Fibroblast of gingiva (primary cell): Measurements from ENCODE around the gene RGL1.
"Not testable (repeated sequence)": the region's sequence is repeated elsewhere in the genome, so short reads cannot be mapped to it uniquely, and the experiment has no call there.

Experiments
- DNase-seq: peaks from one replicate; pipeline ENCODE4 v3.0.0-alpha.2; 2011; ENCODE audit warnings: low read depth

Gene RGL1

GRCh38 chr1:183804916-183805841, at the start of gene RGL1:
TSS of gene RGL1 (plus strand) at chr1:183805120. CDS start at chr1:183805298, 178 bp downstream.
- peak; percentile 78 for DNase-seq

GRCh38 chr1:183756326-183756725, 48.6 kb upstream of the RGL1 start:
- no peak for DNase-seq

- DNase-seq = peak; percentile 58
Measured at GRCh38 chr1:183757061-183757460, 47.9 kb upstream of the RGL1 start.

GRCh38 chr1:183758913-183759312, 46.0 kb upstream of the RGL1 start:
- DNase-seq = no peak

- DNase-seq = no peak
Measured at GRCh38 chr1:183760661-183761060, 44.3 kb upstream of the RGL1 start.

GRCh38 chr1:183761871-183762270, 43.0 kb upstream of the RGL1 start:
- no peak for DNase-seq

GRCh38 chr1:183762856-183763255, 42.1 kb upstream of the RGL1 start:
- DNase-seq = not testable (repeated sequence)

GRCh38 chr1:183764981-183765380, 39.9 kb upstream of the RGL1 start:
- DNase-seq = no peak

GRCh38 chr1:183769956-183770815, 34.7 kb upstream of the RGL1 start:
- no peak for DNase-seq

- DNase-seq = no peak
Measured at GRCh38 chr1:183770816-183771128, 34.1 kb upstream of the RGL1 start.

- DNase-seq = no peak
Measured at GRCh38 chr1:183773482-183774274, 31.2 kb upstream of the RGL1 start.

GRCh38 chr1:183774938-183775337, 30.0 kb upstream of the RGL1 start:
- no peak for DNase-seq

GRCh38 chr1:183776731-183777130, 28.2 kb upstream of the RGL1 start:
- DNase-seq = no peak

- peak; percentile 24 for DNase-seq
Measured at GRCh38 chr1:183777328-183777727, 27.6 kb upstream of the RGL1 start.

GRCh38 chr1:183778045-183778444, 26.9 kb upstream of the RGL1 start:
- no peak for DNase-seq

- DNase-seq = no peak
Measured at GRCh38 chr1:183778568-183779433, 26.1 kb upstream of the RGL1 start.

- no peak for DNase-seq
Measured at GRCh38 chr1:183780159-183780558, 24.8 kb upstream of the RGL1 start.

GRCh38 chr1:183780757-183781156, 24.2 kb upstream of the RGL1 start:
- DNase-seq = no peak

- DNase-seq = peak; percentile 27
Measured at GRCh38 chr1:183783342-183783741, 21.6 kb upstream of the RGL1 start.

- peak; percentile 29 for DNase-seq
Measured at GRCh38 chr1:183783767-183784637, 20.9 kb upstream of the RGL1 start.
